GM23338 (cell line): ENCODE data around the gene ZNF646. TPM values are rescaled to one million over a fixed set of nuclear protein-coding genes. Genes with fewer than 3 reads are reported as not detected.

Experiments used
- ATAC-seq: fragments of 200-7000 bp; cut with Tn5 transposase; 3 replicates; pipeline ENCODE4 v1.9.1; 2020
- DNase-seq: peaks from one replicate; pipeline ENCODE4 v3.0.0-alpha.2; 2015; ENCODE audit warnings: low spot score
- H2AFZ ChIP-seq: fragments of 200-600 bp; sonication (generic); 2 replicates; pipeline ENCODE4 v1.8.0; 2016; ENCODE audit warnings: antibody characterized with exemption, mild to moderate bottlenecking, moderate library complexity
- H3F3A ChIP-seq: fragments of 200-600 bp; sonication (generic); replicated peaks from 2 replicates; pipeline ENCODE4 v1.8.0; 2017; ENCODE audit warnings: antibody characterized with exemption, mixed run types, low read depth
- H3K27ac ChIP-seq: fragments of 200-600 bp; sonication (generic); 2 replicates; pipeline ENCODE4 v1.6.1; 2016; ENCODE audit warnings: low read depth
- H3K27me3 ChIP-seq: fragments of 200-600 bp; sonication (generic); 2 replicates; pipeline ENCODE4 v1.8.0; 2016; ENCODE audit warnings: mild to moderate bottlenecking, mixed run types, moderate library complexity; ENCODE audit not compliant: insufficient read depth
- H3K36me3 ChIP-seq: fragments of 200-600 bp; sonication (generic); 2 replicates; pipeline ENCODE4 v1.8.0; 2016; ENCODE audit warnings: mild to moderate bottlenecking; ENCODE audit not compliant: insufficient read depth
- H3K4me1 ChIP-seq: fragments of 200-600 bp; sonication (generic); 2 replicates; pipeline ENCODE4 v1.8.0; 2016; ENCODE audit warnings: mild to moderate bottlenecking, moderate library complexity; ENCODE audit not compliant: insufficient read depth
- H3K4me2 ChIP-seq: fragments of 200-600 bp; sonication (generic); 2 replicates; pipeline ENCODE4 v1.7.1; 2017; ENCODE audit warnings: mixed run types
- H3K4me3 ChIP-seq: fragments of 200-600 bp; sonication (generic); 2 replicates; pipeline ENCODE4 v1.6.1; 2016; ENCODE audit warnings: mixed run types
- H3K79me2 ChIP-seq: fragments of 200-600 bp; sonication (generic); replicated peaks from 2 replicates; pipeline ENCODE4 v1.8.0; 2017; ENCODE audit warnings: mild to moderate bottlenecking; ENCODE audit not compliant: insufficient read depth
- H3K9me2 ChIP-seq: fragments of 200-600 bp; sonication (generic); 2 replicates; pipeline ENCODE4 v1.8.0; 2017; ENCODE audit not compliant: insufficient read depth
- H4K20me1 ChIP-seq: fragments of 200-600 bp; sonication (generic); replicated peaks from 2 replicates; pipeline ENCODE4 v1.8.0; 2017; ENCODE audit warnings: mild to moderate bottlenecking; ENCODE audit not compliant: insufficient read depth
- H3K27ac Mint-ChIP-seq: 2 replicates; pipeline ENCODE4 v1.8.0; 2020; ENCODE audit warnings: inconsistent platforms, mild to moderate bottlenecking, moderate library complexity, mixed read lengths
- H3K27me3 Mint-ChIP-seq: 3 replicates; pipeline ENCODE4 v1.8.0; 2022; ENCODE audit warnings: low read depth, mild to moderate bottlenecking, moderate library complexity, mixed read lengths, inconsistent platforms; ENCODE audit not compliant: insufficient read depth, poor library complexity
- H3K36me3 Mint-ChIP-seq: 3 replicates; pipeline ENCODE4 v1.8.0; 2021; ENCODE audit warnings: low read depth, mild to moderate bottlenecking, inconsistent platforms, moderate library complexity, mixed read lengths
- H3K4me1 Mint-ChIP-seq: 3 replicates; pipeline ENCODE4 v1.8.0; 2020; ENCODE audit warnings: mild to moderate bottlenecking, inconsistent platforms, mixed read lengths
- H3K4me3 Mint-ChIP-seq: 3 replicates; pipeline ENCODE4 v1.8.0; 2021; ENCODE audit warnings: moderate library complexity, mild to moderate bottlenecking, inconsistent platforms, mixed read lengths
- H3K9me3 Mint-ChIP-seq: 3 replicates; pipeline ENCODE4 v1.8.0; 2020; ENCODE audit warnings: moderate library complexity, mild to moderate bottlenecking, inconsistent platforms, mixed read lengths
- CREB1 ChIP-seq: fragments of 250-450 bp; sonication (Bioruptor Pico); IDR thresholded peaks from 2 replicates; pipeline ENCODE4 v1.5.0; 2020; ENCODE audit warnings: low read depth, mild to moderate bottlenecking, moderate library complexity
- CTCF ChIP-seq, 2 experiments: fragments of 200-600 bp in 1 of 2; sonication (generic) in 1 of 2; conservative IDR thresholded peaks; 2 replicates each; pipeline versions ENCODE4 v1.5.1 to v1.6.1; 2016 to 2017; ENCODE audit warnings: antibody characterized with exemption in 2 of 2, low read depth in 2 of 2, mild to moderate bottlenecking in 2 of 2, moderate library complexity in 1 of 2
- ETS1 ChIP-seq: IDR thresholded peaks from 2 replicates; pipeline ENCODE4 v1.6.1; 2016; ENCODE audit warnings: antibody characterized with exemption
- EZH2 ChIP-seq: fragments of 200-600 bp; sonication (generic); IDR thresholded peaks from one replicate; pipeline ENCODE4 v1.8.0; 2017; ENCODE audit warnings: antibody characterized with exemption, mild to moderate bottlenecking, low read depth; ENCODE audit not compliant: unreplicated experiment
- EZH2phosphoT487 ChIP-seq: fragments of 200-600 bp; sonication (generic); IDR thresholded peaks from one replicate; pipeline ENCODE4 v1.8.1; 2018; ENCODE audit warnings: antibody characterized with exemption; ENCODE audit not compliant: unreplicated experiment
- JUNB ChIP-seq: IDR thresholded peaks from one replicate; pipeline ENCODE4 v1.6.1; 2016; ENCODE audit warnings: antibody characterized with exemption; ENCODE audit not compliant: unreplicated experiment
- NANOG ChIP-seq: IDR thresholded peaks from 2 replicates; pipeline ENCODE4 v1.6.1; 2016; ENCODE audit warnings: antibody characterized with exemption, borderline replicate concordance
- POLR2AphosphoS5 ChIP-seq: IDR thresholded peaks from 2 replicates; pipeline ENCODE4 v1.6.1; 2016; ENCODE audit warnings: antibody characterized with exemption, low read depth
- REST ChIP-seq: IDR thresholded peaks from one replicate; pipeline ENCODE4 v1.6.1; 2018; ENCODE audit warnings: antibody characterized with exemption; ENCODE audit not compliant: unreplicated experiment
- STAT1 ChIP-seq: IDR thresholded peaks from one replicate; pipeline ENCODE4 v1.6.1; 2016; ENCODE audit warnings: antibody characterized with exemption; ENCODE audit not compliant: unreplicated experiment
- ZNF114 ChIP-seq: fragments of 250-450 bp; sonication (Bioruptor Pico); IDR thresholded peaks from 2 replicates; pipeline ENCODE4 v1.5.0; 2020; ENCODE audit warnings: mild to moderate bottlenecking, moderate library complexity
- ZNF331 ChIP-seq: fragments of 250-450 bp; sonication (Bioruptor Pico); IDR thresholded peaks from 2 replicates; pipeline ENCODE4 v1.5.0; 2020; ENCODE audit warnings: low read depth, mild to moderate bottlenecking, moderate library complexity
- long read RNA-seq: library from polyadenylated mRNA; unstranded; transcript quantifications from one replicate; pipeline ENCODE4 v2.0.0, GENCODE V29; 2020; ENCODE audit not compliant: unreplicated experiment
- polyA plus RNA-seq: library from polyadenylated mRNA; unstranded; fragments of >200 nt; fragmentation: Nextera tagmentation; extraction: Ambion mirVana; gene quantifications from 2 replicates; pipeline ENCODE4 v1.2.1, GENCODE V29; 2016
- total RNA-seq: library from RNA; depleted of rRNA; stranded (reverse); fragments of >200 nt; shearing (Covaris generic); gene quantifications from 2 replicates; pipeline ENCODE4 v1.2.3, GENCODE V29; 2014; rRNA removed

Gene ZNF646
- total RNA-seq, result 19.3 and 29.3 TPM in 2 replicates
- 5.3 and 6.3 TPM in 2 replicates for polyA plus RNA-seq
- long read RNA-seq, result 0 reads

- Histone ChIP-seq H3K4me2 (peak within 1 kb of the TSS; percentile 86), H3K27ac (peak within 1 kb of the TSS; percentile 96), H3K27me3 (no peaks in the 10 kb centered on the region), H3K9me2 (no peaks in the 10 kb centered on the region), H2AFZ (peak within 1 kb of the TSS; percentile 98), H3K36me3 (peaks cover 7% of the 10 kb centered on the region; the same call in 1 of the 2 replicates), H3F3A (no peaks in the 10 kb centered on the region), H3K4me3 (peak within 1 kb of the TSS; percentile 90), H4K20me1 (no peaks in the 10 kb centered on the region; the same call in 1 of the 2 replicates), H3K79me2 (peaks cover 58% of the 10 kb centered on the region), H3K4me1 (peaks cover 14% of the 10 kb centered on the region)
- H3K27ac Mint-ChIP-seq, result peak within 1 kb of the TSS; percentile 98
- H3K27me3 Mint-ChIP-seq, result peaks cover 8% of the 10 kb centered on the region
- TF ChIP-seq EZH2phosphoT487 (no peak), ETS1 (peak; percentile 88), POLR2AphosphoS5 (peak; percentile 68; the same call in 1 of the 2 replicates), CREB1 (CRISPR knock-in tag) (peak; percentile 89)
- DNase-seq (peak; percentile 100), ATAC-seq (peak; percentile 81)
- H3K9me3 Mint-ChIP-seq, result no peaks in the 10 kb centered on the region; the same call in 2 of the 3 replicates
- peaks cover 31% of the 10 kb centered on the region for H3K36me3 Mint-ChIP-seq
- H3K4me1 Mint-ChIP-seq, result peaks cover 19% of the 10 kb centered on the region
- peak within 1 kb of the TSS; percentile 99 for H3K4me3 Mint-ChIP-seq
Measured at GRCh38 chr16:31073970-31074813, at the start of gene ZNF646, which contains the start of gene ZNF668. TSS of gene ZNF646 (plus strand) at chr16:31074422. CDS start at chr16:31076325, 1,903 bp downstream. TSS of gene ZNF668 (minus strand) at chr16:31074240. CDS start at chr16:31064459, 9,781 bp downstream.

GRCh38 chr16:31025339-31025738 lies 48.9 kb upstream of the ZNF646 start:
- Mint-ChIP-seq H3K4me3 (no peak overlapping the region; the same call in 2 of the 3 replicates), H3K36me3 (no peaks in the 10 kb centered on the region), H3K27me3 (peaks cover 6% of the 10 kb centered on the region), H3K27ac (no peak overlapping the region), H3K9me3 (no peaks in the 10 kb centered on the region), H3K4me1 (peaks cover 5% of the 10 kb centered on the region; the same call in 2 of the 3 replicates)
- H2AFZ ChIP-seq, result 0 out of 2 replicates have a peak overlapping the region, but pooled peaks have one; percentile 63
- ATAC-seq, result no peak
- no peaks in the 10 kb centered on the region; the same call in 1 of the 2 replicates for H3K4me1 ChIP-seq
- H3K4me2 ChIP-seq, result no peak overlapping the region
- no peaks in the 10 kb centered on the region for H3K27me3 ChIP-seq
- no peak overlapping the region for H3K27ac ChIP-seq
- H3K79me2 ChIP-seq, result no peaks in the 10 kb centered on the region
- no peak overlapping the region for H3K4me3 ChIP-seq
- no peaks in the 10 kb centered on the region for H3F3A ChIP-seq
- no peaks in the 10 kb centered on the region for H3K9me2 ChIP-seq
- H3K36me3 ChIP-seq, result no peaks in the 10 kb centered on the region
- no peaks in the 10 kb centered on the region for H4K20me1 ChIP-seq
- DNase-seq, result no peak
- TF ChIP-seq NANOG, result no peak
- TF ChIP-seq ZNF331, result no peak
- TF ChIP-seq POLR2AphosphoS5, result no peak
- no peak for TF ChIP-seq EZH2
- TF ChIP-seq EZH2phosphoT487, result no peak
- TF ChIP-seq ZNF114 (CRISPR knock-in tag), result no peak
- no peak for TF ChIP-seq JUNB
- TF ChIP-seq REST, result no peak
- no peak for TF ChIP-seq STAT1
- no peak for TF ChIP-seq CREB1 (CRISPR knock-in tag)
- TF ChIP-seq CTCF (conservative IDR thresholded peaks at IDR 0.05; ENCODE audit: low read depth in 2 of 2), result no peak
